Pancreas (tissue), 10 donors: ENCODE results near the gene TSHZ1. TPM values are rescaled to one million over a fixed set of nuclear protein-coding genes. Genes with fewer than 3 reads are reported as not detected.

Source experiments
- ATAC-seq, 4 donors: fragments of 200-7000 bp; cut with Tn5 transposase; one replicate each; pipeline versions ENCODE4 v1.8.0 to v1.9.1; 2020; ENCODE audit warnings: mild to moderate bottlenecking in 4 of 4, moderate library complexity in 4 of 4
- DNase-seq, 6 donors: peaks; one replicate each; pipeline ENCODE4 v3.0.0-alpha.2; 2020
- FAIRE-seq: peaks from 2 replicates; lab custom pipeline; 2012; peaks lifted over from hg19 to GRCh38; lab: Jason Lieb, UNC
- H3K27ac ChIP-seq, 4 donors: fragments of 200-600 bp; sonication (generic); 1 replicate in 3 of 4; 2 replicates in 1 of 4; pipeline versions ENCODE4 v1.5.0 to v1.8.0; 2020
- H3K27me3 ChIP-seq, 4 donors: fragments of 200-600 bp; one replicate each; pipeline ENCODE4 v1.8.0; 2021
- H3K36me3 ChIP-seq, 3 donors: fragments of 200-600 bp; sonication (generic) in 1 of 3; one replicate each; pipeline versions ENCODE4 v1.5.0 to v1.8.0; 2020 to 2021
- H3K4me1 ChIP-seq, 3 donors: fragments of 200-600 bp; one replicate each; pipeline ENCODE4 v1.8.0; 2021
- H3K4me3 ChIP-seq, 4 donors: fragments of 200-600 bp; sonication (generic) in 2 of 4; one replicate each; pipeline versions ENCODE4 v1.5.0 to v1.8.0; 2020 to 2021
- H3K9me3 ChIP-seq, 4 donors: fragments of 200-600 bp; one replicate each; pipeline ENCODE4 v1.8.0; 2021
- WGBS, 2 donors: extraction: QIAGEN DNeasy Blood & Tissue Kit; methylation state at CpG; one replicate each; pipeline ENCODE4 v1.1.7; 2013; 5-methylcytosine and 5-hydroxymethylcytosine counted together
- intact Hi-C, 3 donors: fragments of 100-400 bp; cut with DNase I; formaldehyde crosslinking; loops; one replicate each; pipeline versions ENCODE4 v1.11.1 to v1.14.2; 2022
- polyA plus RNA-seq, 2 donors: library from polyadenylated mRNA; stranded (reverse); fragments of 200-250 nt; gene quantifications; one replicate each; pipeline ENCODE4 v1.2.3, GENCODE V29; 2013
- total RNA-seq, 6 donors: library from RNA; stranded (reverse); fragmentation: NEBNext Ultra II Directional in 4 of 6; extraction: Animal tissue kit (Norgen Biotek cat#: 25700) in 4 of 6; gene quantifications; one replicate each; pipeline versions ENCODE4 v1.2.1 to v1.2.4, GENCODE V29; 2021 to 2023
- TF ChIP-seq, protein P1 (sequence below), 4 donors: fragments of 200-600 bp; sonication (generic) in 3 of 4; IDR thresholded peaks; one replicate each; pipeline versions ENCODE4 v1.5.0 to v1.8.0; 2021; ENCODE audit warnings: antibody characterized with exemption in 4 of 4
- donor health status: healthy with polysubstance abuse.
- donor health status: DM: no; HTN: no; CAD: no; lungs with moderate emphysema.
- donor health status: DM: no; HTN: no; CAD: no.
- donor health status: control.
- donor health status: control.
- donor health status: Bipolar disorder and iron deficiency.
- donor health status: DM: yes; HTN: yes; CAD: no.
- donor health status: DM: no; HTN: no; CAD: no.
- donor health status: DM: no; HTN: no; CAD: no.
- donor health status: DM: yes; HTN: yes; CAD: no.

The TSHZ1 gene
- total and polyA plus RNA-seq, 8 donors = 4.7 to 13.6 (median 7.6) TPM

DNA sequence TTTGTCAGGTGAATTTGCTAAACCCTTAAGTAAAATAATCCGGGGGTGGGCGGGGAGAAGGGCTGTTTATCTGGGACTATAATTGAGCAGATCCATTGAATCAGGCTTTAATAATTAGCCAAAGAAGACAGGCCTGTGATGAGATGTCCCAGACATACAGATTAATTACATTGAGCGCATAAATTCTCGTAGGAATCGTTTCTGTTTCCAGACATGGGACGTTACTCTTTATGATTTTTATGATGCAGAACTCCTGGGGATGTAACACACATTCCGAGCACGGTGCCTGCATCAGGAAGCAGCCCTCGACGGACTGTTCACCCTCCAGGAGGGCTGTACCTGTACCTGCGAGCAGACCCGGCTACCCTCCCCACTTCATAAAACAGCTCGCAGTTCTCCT lies 128.0 kb downstream of the TSHZ1 start:
- 58 to 62% methylated on average over 13 of the region's 13 CpGs for WGBS, 2 donors
- no peak overlapping the region for H3K27ac ChIP-seq
- no peaks in the 10 kb centered on the region for H3K27me3 ChIP-seq
- DNase-seq (no peak), FAIRE-seq (no peak), ATAC-seq (no peak)
- TF ChIP-seq, protein P1, sequence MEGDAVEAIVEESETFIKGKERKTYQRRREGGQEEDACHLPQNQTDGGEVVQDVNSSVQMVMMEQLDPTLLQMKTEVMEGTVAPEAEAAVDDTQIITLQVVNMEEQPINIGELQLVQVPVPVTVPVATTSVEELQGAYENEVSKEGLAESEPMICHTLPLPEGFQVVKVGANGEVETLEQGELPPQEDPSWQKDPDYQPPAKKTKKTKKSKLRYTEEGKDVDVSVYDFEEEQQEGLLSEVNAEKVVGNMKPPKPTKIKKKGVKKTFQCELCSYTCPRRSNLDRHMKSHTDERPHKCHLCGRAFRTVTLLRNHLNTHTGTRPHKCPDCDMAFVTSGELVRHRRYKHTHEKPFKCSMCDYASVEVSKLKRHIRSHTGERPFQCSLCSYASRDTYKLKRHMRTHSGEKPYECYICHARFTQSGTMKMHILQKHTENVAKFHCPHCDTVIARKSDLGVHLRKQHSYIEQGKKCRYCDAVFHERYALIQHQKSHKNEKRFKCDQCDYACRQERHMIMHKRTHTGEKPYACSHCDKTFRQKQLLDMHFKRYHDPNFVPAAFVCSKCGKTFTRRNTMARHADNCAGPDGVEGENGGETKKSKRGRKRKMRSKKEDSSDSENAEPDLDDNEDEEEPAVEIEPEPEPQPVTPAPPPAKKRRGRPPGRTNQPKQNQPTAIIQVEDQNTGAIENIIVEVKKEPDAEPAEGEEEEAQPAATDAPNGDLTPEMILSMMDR (IDR thresholded peaks at IDR 0.05) = no peak
- no peak overlapping the region for H3K4me3 ChIP-seq
- intact Hi-C loops = no loop called here
- no peaks in the 10 kb centered on the region for H3K4me1 ChIP-seq
- H3K9me3 ChIP-seq = no peaks in the 10 kb centered on the region
- H3K36me3 ChIP-seq = no peaks in the 10 kb centered on the region

Other genes with a start within 250 kb of the TSHZ1 start
- 10 to 100 TPM; 15.7 to 23.0 (median 18.8) TPM for gene PTGR3, start 1.7 kb upstream of the TSHZ1 start, total RNA-seq
- 10 to 100 TPM in 1 of 2 donors, 1 to 10 TPM in 1; 7.2 to 10.9 TPM for gene PTGR3, start 1.7 kb upstream of the TSHZ1 start, polyA plus RNA-seq
- not detected for gene SMIM21, start 216.9 kb downstream of the TSHZ1 start, total RNA-seq
- under 1 TPM in 1 of 2 donors, not detected in 1; 0.02 TPM for gene SMIM21, start 216.9 kb downstream of the TSHZ1 start, polyA plus RNA-seq